Measurements from ENCODE around the gene LSAMP. TPM values are rescaled to one million over a fixed set of nuclear protein-coding genes. Genes with fewer than 3 reads are reported as not detected.

Gene LSAMP
- polyA plus RNA-seq, 1 of the 3 experiments (the other 2 are of a cell fraction): 6.6 TPM

GRCh38 chr3:115918900-115919299, 526.4 kb downstream of the LSAMP start:
- Histone ChIP-seq H3K4me3 (ENCODE audit: low read depth in 2 of 2, low read length in 1 of 2) (no peak overlapping the region), H3K9me3 (peaks cover 7% of the 10 kb centered on the region; the same call in 1 of the 2 replicates), H3F3A (replicated peaks; ENCODE audit: insufficient read depth) (no peaks in the 10 kb centered on the region), H3K27ac (ENCODE audit: low read depth in 2 of 2, low read length in 1 of 2) (no peak overlapping the region), H3K9ac (no peak overlapping the region), H3K4me2 (no peak overlapping the region), H3K9me2 (no peaks in the 10 kb centered on the region), H3K4me1 (ENCODE audit: control insufficient read depth in 1 of 2, insufficient read depth in 2 of 2, low read depth in 1 of 2, low read length in 1 of 2) (peaks cover 0 to 4% of the 10 kb centered on the region in 2 experiments; a peak in 2 of 4 replicates), H4K20me1 (ENCODE audit: insufficient read depth) (no peaks in the 10 kb centered on the region), H3K79me2 (ENCODE audit: insufficient read depth) (no peaks in the 10 kb centered on the region), H3K36me3 (replicated peaks in 1 of 2; ENCODE audit: control insufficient read depth in 1 of 2, insufficient read depth in 2 of 2, low read length in 1 of 2) (no peaks in the 10 kb centered on the region), H2AFZ (ENCODE audit: low read depth) (no peak overlapping the region), H3K27me3 (ENCODE audit: insufficient read depth) (no peaks in the 10 kb centered on the region)
- CTCF ChIA-PET: interaction anchor here (1.0 to 1.2 kb wide), 3 partner anchors 18 to 839 kb away, joined by 3 to 4 read pairs (median 3); no protein-coding TSS in a partner anchor
- POLR2A ChIA-PET: no interaction called here
- 50% methylated on average over 2 of the region's 2 CpGs for WGBS (ENCODE audit: low lambda C conversion rate)
- no peak for DNase-seq
- TF ChIP-seq GATA2 (CRISPR knock-in tag; IDR thresholded peaks at IDR 0.05): no peak
- TF ChIP-seq CHD2 (IDR thresholded peaks at IDR 0.05; ENCODE audit: low read length, partially characterized antibody): no peak
- no peak for TF ChIP-seq FOSL2 (IDR thresholded peaks at IDR 0.05; ENCODE audit: borderline replicate concordance, low read depth)
- no peak for TF ChIP-seq RAD21 (IDR thresholded peaks at IDR 0.05; ENCODE audit: low read length)
- no peak for TF ChIP-seq FOXJ3 (CRISPR knock-in tag; IDR thresholded peaks at IDR 0.05)
- no peak for TF ChIP-seq SIN3A (IDR thresholded peaks at IDR 0.05; ENCODE audit: borderline replicate concordance, low read depth, low read length)

- Histone ChIP-seq H3K27me3 (ENCODE audit: insufficient read depth) (no peaks in the 10 kb centered on the region), H3K9me3 (peaks cover 3% of the 10 kb centered on the region; the same call in 1 of the 2 replicates), H3K9ac (no peak overlapping the region), H3K9me2 (no peaks in the 10 kb centered on the region), H2AFZ (ENCODE audit: low read depth) (no peak overlapping the region), H3F3A (replicated peaks; ENCODE audit: insufficient read depth) (no peaks in the 10 kb centered on the region), H3K36me3 (replicated peaks in 1 of 2; ENCODE audit: control insufficient read depth in 1 of 2, insufficient read depth in 2 of 2, low read length in 1 of 2) (no peaks in the 10 kb centered on the region), H3K27ac (ENCODE audit: low read depth in 2 of 2, low read length in 1 of 2) (no peak overlapping the region), H3K4me3 (ENCODE audit: low read depth in 2 of 2, low read length in 1 of 2) (no peak overlapping the region), H3K4me1 (ENCODE audit: control insufficient read depth in 1 of 2, insufficient read depth in 2 of 2, low read depth in 1 of 2, low read length in 1 of 2) (peaks cover 0 to 4% of the 10 kb centered on the region in 2 experiments; a peak in 2 of 4 replicates), H4K20me1 (ENCODE audit: insufficient read depth) (no peaks in the 10 kb centered on the region), H3K79me2 (ENCODE audit: insufficient read depth) (no peaks in the 10 kb centered on the region), H3K4me2 (no peak overlapping the region)
- ChIA-PET POLR2A (no interaction called here), CTCF (interaction anchor here (1.1 to 1.2 kb wide), 2 partner anchors 43 to 841 kb away, joined by 3 to 4 read pairs; no protein-coding TSS in a partner anchor)
- TF ChIP-seq GABPA (IDR thresholded peaks at IDR 0.05; ENCODE audit: low read depth) (no peak), EP300 (IDR thresholded peaks at IDR 0.05; ENCODE audit: borderline replicate concordance in 1 of 2, low read depth in 1 of 2, low read length in 1 of 2) (no peak), GATA2 (CRISPR knock-in tag; IDR thresholded peaks at IDR 0.05) (no peak), IRF3 (IDR thresholded peaks at IDR 0.05; ENCODE audit: low read depth, low read length) (no peak), MXI1 (IDR thresholded peaks at IDR 0.05; ENCODE audit: low read depth, low read length) (no peak), TEAD4 (IDR thresholded peaks at IDR 0.05; ENCODE audit: borderline replicate concordance, insufficient read depth) (no peak), NRF1 (IDR thresholded peaks at IDR 0.05; ENCODE audit: low read depth, low read length) (no peak), JUND (IDR thresholded peaks at IDR 0.05) (no peak), SIN3A (IDR thresholded peaks at IDR 0.05; ENCODE audit: borderline replicate concordance, low read depth, low read length) (no peak), RCOR1 (IDR thresholded peaks at IDR 0.05; ENCODE audit: low read length) (no peak), PBX3 (IDR thresholded peaks at IDR 0.05) (no peak), TAF1 (IDR thresholded peaks at IDR 0.05; ENCODE audit: borderline replicate concordance, low read depth, low read length) (no peak), FOXM1 (IDR thresholded peaks at IDR 0.05; ENCODE audit: low read depth) (no peak), MEF2A (IDR thresholded peaks at IDR 0.05; ENCODE audit: borderline replicate concordance, low read depth) (no peak), TCF12 (IDR thresholded peaks at IDR 0.05) (no peak), RAD21 (IDR thresholded peaks at IDR 0.05; ENCODE audit: low read length) (no peak), FOSL2 (IDR thresholded peaks at IDR 0.05; ENCODE audit: borderline replicate concordance, low read depth) (no peak)
- TF ChIP-seq, protein P1, sequence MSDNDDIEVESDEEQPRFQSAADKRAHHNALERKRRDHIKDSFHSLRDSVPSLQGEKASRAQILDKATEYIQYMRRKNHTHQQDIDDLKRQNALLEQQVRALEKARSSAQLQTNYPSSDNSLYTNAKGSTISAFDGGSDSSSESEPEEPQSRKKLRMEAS (IDR thresholded peaks at IDR 0.05; ENCODE audit: low read depth): no peak
- TF ChIP-seq, protein P2, sequence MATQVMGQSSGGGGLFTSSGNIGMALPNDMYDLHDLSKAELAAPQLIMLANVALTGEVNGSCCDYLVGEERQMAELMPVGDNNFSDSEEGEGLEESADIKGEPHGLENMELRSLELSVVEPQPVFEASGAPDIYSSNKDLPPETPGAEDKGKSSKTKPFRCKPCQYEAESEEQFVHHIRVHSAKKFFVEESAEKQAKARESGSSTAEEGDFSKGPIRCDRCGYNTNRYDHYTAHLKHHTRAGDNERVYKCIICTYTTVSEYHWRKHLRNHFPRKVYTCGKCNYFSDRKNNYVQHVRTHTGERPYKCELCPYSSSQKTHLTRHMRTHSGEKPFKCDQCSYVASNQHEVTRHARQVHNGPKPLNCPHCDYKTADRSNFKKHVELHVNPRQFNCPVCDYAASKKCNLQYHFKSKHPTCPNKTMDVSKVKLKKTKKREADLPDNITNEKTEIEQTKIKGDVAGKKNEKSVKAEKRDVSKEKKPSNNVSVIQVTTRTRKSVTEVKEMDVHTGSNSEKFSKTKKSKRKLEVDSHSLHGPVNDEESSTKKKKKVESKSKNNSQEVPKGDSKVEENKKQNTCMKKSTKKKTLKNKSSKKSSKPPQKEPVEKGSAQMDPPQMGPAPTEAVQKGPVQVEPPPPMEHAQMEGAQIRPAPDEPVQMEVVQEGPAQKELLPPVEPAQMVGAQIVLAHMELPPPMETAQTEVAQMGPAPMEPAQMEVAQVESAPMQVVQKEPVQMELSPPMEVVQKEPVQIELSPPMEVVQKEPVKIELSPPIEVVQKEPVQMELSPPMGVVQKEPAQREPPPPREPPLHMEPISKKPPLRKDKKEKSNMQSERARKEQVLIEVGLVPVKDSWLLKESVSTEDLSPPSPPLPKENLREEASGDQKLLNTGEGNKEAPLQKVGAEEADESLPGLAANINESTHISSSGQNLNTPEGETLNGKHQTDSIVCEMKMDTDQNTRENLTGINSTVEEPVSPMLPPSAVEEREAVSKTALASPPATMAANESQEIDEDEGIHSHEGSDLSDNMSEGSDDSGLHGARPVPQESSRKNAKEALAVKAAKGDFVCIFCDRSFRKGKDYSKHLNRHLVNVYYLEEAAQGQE (IDR thresholded peaks at IDR 0.05; ENCODE audit: low read depth, low read length): no peak
- WGBS (ENCODE audit: low lambda C conversion rate): 72% methylated on average over 1 of the region's 1 CpG
- DNase-seq: no peak
These were observed 528.4 kb downstream of the LSAMP start for GRCh38 chr3:115916866-115917265.

All from SK-N-SH (cell line).